Pancreas (tissue), 10 donors: ENCODE data around the gene MAP3K20. TPM values are rescaled to one million over a fixed set of nuclear protein-coding genes. Genes with fewer than 3 reads are reported as not detected.

ENCODE experiments used
- ATAC-seq, 4 donors: fragments of 200-7000 bp; cut with Tn5 transposase; one replicate each; pipeline versions ENCODE4 v1.8.0 to v1.9.1; 2020; ENCODE audit warnings: mild to moderate bottlenecking in 4 of 4, moderate library complexity in 4 of 4
- DNase-seq, 6 donors: peaks; one replicate each; pipeline ENCODE4 v3.0.0-alpha.2; 2020
- FAIRE-seq: peaks from 2 replicates; lab custom pipeline; 2012; peaks lifted over from hg19 to GRCh38; lab: Jason Lieb, UNC
- H3K27ac ChIP-seq, 4 donors: fragments of 200-600 bp; sonication (generic); 1 replicate in 3 of 4; 2 replicates in 1 of 4; pipeline versions ENCODE4 v1.5.0 to v1.8.0; 2020
- H3K27me3 ChIP-seq, 4 donors: fragments of 200-600 bp; one replicate each; pipeline ENCODE4 v1.8.0; 2021
- H3K36me3 ChIP-seq, 3 donors: fragments of 200-600 bp; sonication (generic) in 1 of 3; one replicate each; pipeline versions ENCODE4 v1.5.0 to v1.8.0; 2020 to 2021
- H3K4me1 ChIP-seq, 3 donors: fragments of 200-600 bp; one replicate each; pipeline ENCODE4 v1.8.0; 2021
- H3K4me3 ChIP-seq, 4 donors: fragments of 200-600 bp; sonication (generic) in 2 of 4; one replicate each; pipeline versions ENCODE4 v1.5.0 to v1.8.0; 2020 to 2021
- H3K9me3 ChIP-seq, 4 donors: fragments of 200-600 bp; one replicate each; pipeline ENCODE4 v1.8.0; 2021
- WGBS, 2 donors: extraction: QIAGEN DNeasy Blood & Tissue Kit; methylation state at CpG; one replicate each; pipeline ENCODE4 v1.1.7; 2013; 5-methylcytosine and 5-hydroxymethylcytosine counted together
- intact Hi-C, 3 donors: fragments of 100-400 bp; cut with DNase I; formaldehyde crosslinking; loops; one replicate each; pipeline versions ENCODE4 v1.11.1 to v1.14.2; 2022
- polyA plus RNA-seq, 2 donors: library from polyadenylated mRNA; stranded (reverse); fragments of 200-250 nt; gene quantifications; one replicate each; pipeline ENCODE4 v1.2.3, GENCODE V29; 2013
- total RNA-seq, 6 donors: library from RNA; stranded (reverse); fragmentation: NEBNext Ultra II Directional in 4 of 6; extraction: Animal tissue kit (Norgen Biotek cat#: 25700) in 4 of 6; gene quantifications; one replicate each; pipeline versions ENCODE4 v1.2.1 to v1.2.4, GENCODE V29; 2021 to 2023
- TF ChIP-seq, protein P1 (sequence below), 4 donors: fragments of 200-600 bp; sonication (generic) in 3 of 4; IDR thresholded peaks; one replicate each; pipeline versions ENCODE4 v1.5.0 to v1.8.0; 2021; ENCODE audit warnings: antibody characterized with exemption in 4 of 4
- donor health status: healthy with polysubstance abuse.
- donor health status: DM: no; HTN: no; CAD: no; lungs with moderate emphysema.
- donor health status: DM: no; HTN: no; CAD: no.
- donor health status: control.
- donor health status: control.
- donor health status: Bipolar disorder and iron deficiency.
- donor health status: DM: yes; HTN: yes; CAD: no.
- donor health status: DM: no; HTN: no; CAD: no.
- donor health status: DM: no; HTN: no; CAD: no.
- donor health status: DM: yes; HTN: yes; CAD: no.

MAP3K20 gene
- total and polyA plus RNA-seq, 8 donors = 4.1 to 23.7 (median 8.2) TPM

DNA sequence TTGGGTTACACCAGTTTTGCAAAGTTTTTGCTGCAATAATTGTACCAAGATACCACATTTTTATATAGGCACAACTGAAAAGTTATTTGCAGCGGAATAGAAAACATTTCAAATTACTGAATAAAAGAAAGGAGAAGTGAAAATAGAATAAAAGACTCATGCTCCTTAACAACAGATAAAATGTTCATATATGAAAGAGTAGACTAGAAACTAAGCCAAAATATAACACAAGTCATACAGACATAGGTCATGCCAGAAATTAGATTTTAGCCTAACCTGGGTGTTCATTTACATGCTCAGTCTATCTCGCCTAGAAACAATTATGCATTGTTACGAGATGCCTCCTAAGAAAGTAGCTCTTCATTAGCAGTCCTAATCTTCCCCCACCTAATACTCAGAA, 16.4 kb upstream of the MAP3K20 start:
- FAIRE-seq = no peak
- H3K4me3 ChIP-seq = no peak overlapping the region
- H3K9me3 ChIP-seq = no peaks in the 10 kb centered on the region
- no peak for DNase-seq
- no peak for ATAC-seq
- no peaks in the 10 kb centered on the region for H3K27me3 ChIP-seq
- intact Hi-C loops = no loop called here
- H3K36me3 ChIP-seq = no peaks in the 10 kb centered on the region
- TF ChIP-seq, protein P1, sequence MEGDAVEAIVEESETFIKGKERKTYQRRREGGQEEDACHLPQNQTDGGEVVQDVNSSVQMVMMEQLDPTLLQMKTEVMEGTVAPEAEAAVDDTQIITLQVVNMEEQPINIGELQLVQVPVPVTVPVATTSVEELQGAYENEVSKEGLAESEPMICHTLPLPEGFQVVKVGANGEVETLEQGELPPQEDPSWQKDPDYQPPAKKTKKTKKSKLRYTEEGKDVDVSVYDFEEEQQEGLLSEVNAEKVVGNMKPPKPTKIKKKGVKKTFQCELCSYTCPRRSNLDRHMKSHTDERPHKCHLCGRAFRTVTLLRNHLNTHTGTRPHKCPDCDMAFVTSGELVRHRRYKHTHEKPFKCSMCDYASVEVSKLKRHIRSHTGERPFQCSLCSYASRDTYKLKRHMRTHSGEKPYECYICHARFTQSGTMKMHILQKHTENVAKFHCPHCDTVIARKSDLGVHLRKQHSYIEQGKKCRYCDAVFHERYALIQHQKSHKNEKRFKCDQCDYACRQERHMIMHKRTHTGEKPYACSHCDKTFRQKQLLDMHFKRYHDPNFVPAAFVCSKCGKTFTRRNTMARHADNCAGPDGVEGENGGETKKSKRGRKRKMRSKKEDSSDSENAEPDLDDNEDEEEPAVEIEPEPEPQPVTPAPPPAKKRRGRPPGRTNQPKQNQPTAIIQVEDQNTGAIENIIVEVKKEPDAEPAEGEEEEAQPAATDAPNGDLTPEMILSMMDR (IDR thresholded peaks at IDR 0.05) = no peak
- no peak overlapping the region for H3K27ac ChIP-seq
- WGBS, 2 donors = 96 to 98% methylated on average over 3 of the region's 3 CpGs
- H3K4me1 ChIP-seq = no peaks in the 10 kb centered on the region

DNA sequence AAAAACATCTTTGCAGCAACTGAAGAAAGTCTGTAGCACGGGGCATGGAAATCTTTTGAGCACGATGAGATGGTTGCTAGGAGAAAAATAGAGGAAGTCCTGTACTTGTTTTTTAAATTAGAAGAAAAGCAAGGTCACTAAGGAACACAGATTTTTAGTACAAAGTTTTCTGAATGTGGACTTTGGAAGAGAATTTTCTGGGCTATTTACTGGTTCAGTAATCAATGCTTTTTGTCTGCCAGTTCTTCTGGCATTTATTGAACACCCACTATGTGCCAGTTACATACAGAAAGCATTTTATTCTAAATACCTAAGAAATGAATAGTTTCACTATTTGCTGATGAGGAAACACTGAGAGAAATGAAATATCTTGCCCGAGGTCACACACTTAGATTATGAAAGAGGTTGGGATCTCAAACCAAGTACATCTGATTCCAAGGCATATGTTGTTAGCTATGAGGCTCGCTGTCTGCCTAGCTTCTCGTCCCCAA, 15.6 kb upstream of the MAP3K20 start:
- TF ChIP-seq, protein P1 (IDR thresholded peaks at IDR 0.05) = no peak

DNA sequence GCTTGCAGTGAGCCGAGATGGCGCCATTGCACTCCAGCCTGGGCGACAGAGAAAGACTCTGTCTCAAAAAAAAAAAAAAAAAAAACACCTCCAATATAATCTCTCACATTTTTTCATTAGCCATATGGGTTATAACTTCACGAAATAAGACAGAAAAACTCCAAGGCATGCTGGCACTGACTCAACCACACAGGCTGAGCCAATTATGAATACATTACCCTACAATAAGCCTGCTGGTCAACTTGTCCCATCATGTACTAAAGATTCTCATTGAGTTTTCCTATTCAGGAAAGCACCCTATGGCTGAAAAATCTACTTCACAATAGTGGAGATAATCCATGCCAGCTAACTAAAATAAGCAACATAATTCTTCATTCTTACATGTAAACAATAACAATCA, 12.8 kb upstream of the MAP3K20 start:
- H3K27ac ChIP-seq = no peak overlapping the region
- H3K4me1 ChIP-seq = no peaks in the 10 kb centered on the region
- no peak overlapping the region for H3K4me3 ChIP-seq
- H3K27me3 ChIP-seq = peaks cover 0 to 4% (median 0%) of the 10 kb centered on the region in 4 donors
- no peaks in the 10 kb centered on the region for H3K9me3 ChIP-seq
- TF ChIP-seq, protein P1 (IDR thresholded peaks at IDR 0.05) = no peak
- intact Hi-C loops = no loop called here
- no peak for DNase-seq
- no peak for FAIRE-seq
- 90 to 92% methylated on average over 4 of the region's 4 CpGs for WGBS, 2 donors
- no peaks in the 10 kb centered on the region for H3K36me3 ChIP-seq
- ATAC-seq = no peak

More for the DNA sequence above, 15.6 kb upstream of the MAP3K20 start:
- H3K4me3 ChIP-seq = no peak overlapping the region
- H3K4me1 ChIP-seq = no peaks in the 10 kb centered on the region
- no peaks in the 10 kb centered on the region for H3K9me3 ChIP-seq
- peak in 2 of 4 donors; percentile 60 to 62 for ATAC-seq
- WGBS, 2 donors = 50% methylated on average over 5 of the region's 5 CpGs
- intact Hi-C loops = no loop called here
- no peaks in the 10 kb centered on the region for H3K36me3 ChIP-seq
- no peak for FAIRE-seq
- H3K27me3 ChIP-seq = no peaks in the 10 kb centered on the region
- DNase-seq = no peak
- peak overlapping the region in 1 of 4 donors; percentile 7 for H3K27ac ChIP-seq

DNA sequence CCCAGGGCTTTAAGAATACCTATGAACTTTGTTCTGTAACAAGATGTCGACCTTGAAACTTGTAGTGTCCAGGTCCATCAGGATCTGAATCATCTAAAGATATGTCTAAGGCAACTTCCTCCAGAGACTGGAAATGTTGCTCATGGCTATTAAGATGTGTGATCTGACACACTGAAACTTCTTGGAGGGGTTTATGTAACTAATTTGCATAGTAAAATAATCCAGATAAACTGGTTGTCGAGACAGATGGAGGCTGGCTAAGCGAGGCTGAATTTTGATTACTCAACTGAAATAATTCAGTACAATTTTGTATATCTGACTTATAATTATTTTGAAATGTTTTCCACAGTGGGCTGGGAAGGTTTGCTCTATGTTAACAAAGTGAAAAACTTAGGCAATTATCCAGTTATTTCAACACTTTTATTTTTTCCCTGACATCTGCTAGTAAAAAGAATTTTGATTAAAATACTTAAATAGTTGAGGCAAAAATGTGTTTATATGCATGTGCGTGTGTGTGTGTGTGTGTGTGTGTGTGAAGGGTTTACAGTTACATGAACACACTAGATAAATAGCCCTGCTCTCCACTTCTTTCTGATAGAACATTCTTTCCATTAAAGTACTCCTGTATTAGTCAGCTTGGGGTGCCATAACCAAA, 11.4 kb upstream of the MAP3K20 start:
- Histone ChIP-seq H3K27ac (no peak overlapping the region), H3K36me3 (no peaks in the 10 kb centered on the region), H3K27me3 (peaks cover 0 to 4% (median 0%) of the 10 kb centered on the region in 4 donors), H3K4me3 (no peak overlapping the region), H3K4me1 (no peaks in the 10 kb centered on the region), H3K9me3 (no peaks in the 10 kb centered on the region)
- FAIRE-seq (no peak), ATAC-seq (peak in 1 of 4 donors; percentile 11), DNase-seq (no peak)
- intact Hi-C loops = no loop called here
- 77 to 80% methylated on average over 4 of the region's 4 CpGs for WGBS, 2 donors
- TF ChIP-seq, protein P1 (IDR thresholded peaks at IDR 0.05) = no peak
